C4-2B (cell line): ENCODE measurements around the gene GATAD2A.

ENCODE experiments used
- H3K27ac ChIP-seq: fragments of 450-650 bp; 2 replicates; pipeline ENCODE4 v1.5.1; 2017
- ZFX ChIP-seq: fragments of 450-650 bp; IDR thresholded peaks from 2 replicates; pipeline ENCODE4 v1.6.1; 2017
- TF ChIP-seq, protein P1 (sequence below): fragments of 450-650 bp; conservative IDR thresholded peaks from 2 replicates; pipeline ENCODE4 v1.5.1; 2017; ENCODE audit warnings: mild to moderate bottlenecking

The GATAD2A gene

DNA sequence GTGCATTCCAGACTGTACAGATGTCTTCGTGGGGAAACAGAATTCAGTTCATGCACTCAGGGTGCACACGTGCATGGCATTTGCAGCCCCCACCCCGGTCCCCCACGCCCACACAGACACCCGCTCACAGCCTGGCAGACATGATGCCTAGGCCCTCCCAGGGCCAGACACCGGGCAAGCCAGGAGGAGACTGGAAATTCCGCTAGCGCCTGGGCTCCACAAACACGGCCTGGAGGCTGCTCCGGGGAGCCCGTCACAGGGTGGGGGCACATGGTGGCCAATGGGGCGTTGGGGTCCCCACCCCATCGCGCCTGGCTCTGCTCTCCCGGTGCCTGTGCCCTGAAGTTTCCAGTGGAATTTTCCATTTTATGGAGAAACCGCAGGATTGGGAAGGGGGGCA, 136.1 kb downstream of the GATAD2A start:
- no peak overlapping the region for H3K27ac ChIP-seq
- TF ChIP-seq, protein P1, sequence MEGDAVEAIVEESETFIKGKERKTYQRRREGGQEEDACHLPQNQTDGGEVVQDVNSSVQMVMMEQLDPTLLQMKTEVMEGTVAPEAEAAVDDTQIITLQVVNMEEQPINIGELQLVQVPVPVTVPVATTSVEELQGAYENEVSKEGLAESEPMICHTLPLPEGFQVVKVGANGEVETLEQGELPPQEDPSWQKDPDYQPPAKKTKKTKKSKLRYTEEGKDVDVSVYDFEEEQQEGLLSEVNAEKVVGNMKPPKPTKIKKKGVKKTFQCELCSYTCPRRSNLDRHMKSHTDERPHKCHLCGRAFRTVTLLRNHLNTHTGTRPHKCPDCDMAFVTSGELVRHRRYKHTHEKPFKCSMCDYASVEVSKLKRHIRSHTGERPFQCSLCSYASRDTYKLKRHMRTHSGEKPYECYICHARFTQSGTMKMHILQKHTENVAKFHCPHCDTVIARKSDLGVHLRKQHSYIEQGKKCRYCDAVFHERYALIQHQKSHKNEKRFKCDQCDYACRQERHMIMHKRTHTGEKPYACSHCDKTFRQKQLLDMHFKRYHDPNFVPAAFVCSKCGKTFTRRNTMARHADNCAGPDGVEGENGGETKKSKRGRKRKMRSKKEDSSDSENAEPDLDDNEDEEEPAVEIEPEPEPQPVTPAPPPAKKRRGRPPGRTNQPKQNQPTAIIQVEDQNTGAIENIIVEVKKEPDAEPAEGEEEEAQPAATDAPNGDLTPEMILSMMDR: no peak
- no peak for TF ChIP-seq ZFX

DNA sequence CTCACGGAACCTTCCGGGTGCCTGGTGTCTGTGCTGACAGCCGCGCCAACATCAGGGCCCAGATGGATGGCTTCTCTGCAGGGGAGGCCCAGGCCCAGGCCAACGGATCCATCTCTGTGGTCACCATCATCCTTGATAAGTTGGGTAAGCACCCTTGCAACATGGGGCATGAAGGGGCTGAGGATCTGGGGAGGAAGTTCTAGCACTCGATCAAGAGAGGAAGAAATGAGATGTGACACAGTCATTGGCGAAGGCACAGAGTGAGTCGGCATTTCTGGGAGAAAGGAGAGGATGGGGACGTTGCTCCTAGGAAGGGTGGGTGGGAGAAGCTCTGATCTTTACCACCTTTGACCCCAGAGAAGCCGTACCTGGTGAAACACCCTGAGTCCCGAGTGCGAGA, 137.0 kb downstream of the GATAD2A start:
- TF ChIP-seq, protein P1: no peak
- no peak for TF ChIP-seq ZFX

DNA sequence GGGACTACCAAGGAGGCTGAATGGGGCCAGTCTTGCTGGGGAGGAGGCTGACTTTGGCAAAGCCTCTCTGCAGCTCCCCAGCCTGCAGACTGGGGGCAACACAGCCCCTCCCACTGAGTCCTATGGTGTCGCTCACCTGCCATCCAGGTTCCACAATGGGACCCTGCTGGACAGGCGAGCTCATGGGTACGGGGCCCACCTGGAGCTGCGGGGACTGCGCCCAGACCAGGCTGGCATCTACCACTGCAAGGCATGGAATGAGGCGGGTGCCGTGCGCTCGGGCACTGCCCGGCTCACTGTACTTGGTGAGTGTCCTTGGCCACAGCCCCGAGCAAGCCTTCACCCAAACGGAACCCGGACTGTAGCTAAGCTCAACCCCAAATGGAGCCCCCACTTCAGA, 137.6 kb downstream of the GATAD2A start:
- H3K27ac ChIP-seq: no peak overlapping the region
- TF ChIP-seq, protein P1: no peak
- no peak for TF ChIP-seq ZFX

More for the DNA sequence above, 137.0 kb downstream of the GATAD2A start:
- no peak overlapping the region for H3K27ac ChIP-seq

DNA sequence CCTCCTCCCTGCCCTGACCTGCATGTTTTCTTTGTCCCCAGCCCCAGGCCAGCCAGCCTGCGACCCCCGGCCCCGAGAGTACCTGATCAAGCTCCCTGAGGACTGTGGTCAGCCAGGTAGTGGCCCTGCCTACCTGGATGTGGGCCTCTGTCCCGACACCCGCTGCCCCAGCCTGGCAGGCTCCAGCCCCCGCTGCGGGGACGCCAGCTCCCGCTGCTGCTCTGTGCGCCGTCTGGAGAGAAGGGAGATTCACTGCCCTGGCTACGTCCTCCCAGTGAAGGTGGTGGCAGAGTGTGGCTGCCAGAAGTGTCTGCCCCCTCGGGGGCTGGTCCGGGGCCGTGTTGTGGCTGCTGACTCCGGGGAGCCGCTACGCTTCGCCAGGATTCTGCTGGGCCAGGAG, 138.2 kb downstream of the GATAD2A start:
- H3K27ac ChIP-seq: no peak overlapping the region
- TF ChIP-seq, protein P1: no peak
- TF ChIP-seq ZFX: no peak

DNA sequence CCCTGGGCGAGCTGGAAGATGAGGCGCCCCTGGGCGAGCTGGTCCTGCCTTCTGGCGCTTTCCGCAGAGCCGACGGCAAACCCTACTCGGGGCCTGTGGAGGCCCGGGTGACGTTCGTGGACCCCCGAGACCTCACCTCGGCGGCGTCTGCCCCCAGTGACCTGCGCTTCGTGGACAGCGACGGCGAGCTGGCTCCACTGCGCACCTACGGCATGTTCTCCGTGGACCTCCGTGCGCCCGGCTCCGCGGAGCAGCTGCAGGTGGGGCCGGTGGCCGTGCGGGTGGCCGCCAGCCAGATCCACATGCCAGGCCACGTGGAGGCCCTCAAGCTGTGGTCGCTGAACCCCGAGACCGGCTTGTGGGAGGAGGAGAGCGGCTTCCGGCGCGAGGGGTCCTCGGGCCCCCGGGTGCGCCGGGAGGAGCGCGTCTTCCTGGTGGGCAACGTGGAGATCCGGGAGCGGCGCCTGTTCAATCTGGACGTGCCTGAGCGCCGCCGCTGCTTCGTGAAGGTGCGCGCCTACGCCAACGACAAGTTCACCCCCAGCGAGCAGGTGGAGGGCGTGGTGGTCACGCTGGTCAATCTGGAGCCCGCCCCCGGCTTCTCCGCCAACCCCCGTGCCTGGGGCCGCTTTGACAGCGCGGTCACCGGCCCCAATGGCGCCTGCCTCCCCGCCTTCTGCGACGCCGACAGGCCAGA, 138.9 kb downstream of the GATAD2A start:
- no peak overlapping the region for H3K27ac ChIP-seq
- TF ChIP-seq ZFX: no peak
- TF ChIP-seq, protein P1: no peak

DNA sequence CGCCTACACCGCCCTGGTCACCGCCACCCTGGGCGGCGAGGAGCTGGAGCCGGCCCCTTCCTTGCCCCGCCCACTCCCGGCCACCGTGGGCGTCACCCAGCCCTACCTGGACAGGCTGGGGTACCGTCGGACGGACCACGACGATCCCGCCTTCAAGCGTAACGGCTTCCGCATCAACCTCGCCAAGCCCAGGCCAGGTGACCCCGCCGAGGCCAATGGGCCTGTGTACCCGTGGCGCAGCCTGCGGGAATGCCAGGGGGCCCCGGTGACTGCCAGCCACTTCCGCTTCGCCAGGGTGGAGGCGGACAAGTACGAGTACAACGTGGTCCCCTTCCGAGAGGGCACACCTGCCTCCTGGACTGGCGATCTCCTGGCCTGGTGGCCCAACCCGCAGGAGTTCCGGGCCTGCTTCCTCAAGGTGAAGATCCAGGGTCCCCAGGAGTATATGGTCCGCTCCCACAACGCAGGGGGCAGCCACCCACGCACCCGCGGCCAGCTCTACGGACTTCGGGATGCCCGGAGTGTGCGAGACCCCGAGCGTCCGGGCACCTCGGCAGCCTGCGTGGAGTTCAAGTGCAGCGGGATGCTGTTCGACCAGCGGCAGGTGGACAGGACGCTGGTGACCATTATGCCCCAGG, 139.6 kb downstream of the GATAD2A start:
- no peak for TF ChIP-seq ZFX
- TF ChIP-seq, protein P1: no peak
- H3K27ac ChIP-seq: no peak overlapping the region

DNA sequence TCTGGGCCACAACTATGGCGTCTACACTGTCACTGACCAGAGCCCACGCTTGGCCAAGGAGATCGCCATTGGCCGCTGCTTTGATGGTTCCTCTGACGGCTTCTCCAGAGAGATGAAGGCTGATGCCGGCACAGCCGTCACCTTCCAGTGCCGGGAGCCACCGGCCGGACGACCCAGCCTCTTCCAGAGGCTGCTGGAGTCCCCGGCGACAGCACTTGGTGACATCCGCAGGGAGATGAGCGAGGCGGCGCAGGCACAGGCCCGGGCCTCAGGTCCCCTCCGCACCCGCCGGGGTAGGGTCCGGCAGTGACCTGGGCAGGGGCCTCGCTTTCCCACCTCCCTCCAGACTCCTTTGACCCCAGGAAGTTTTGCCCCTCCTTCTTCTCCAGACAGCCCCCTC, 140.2 kb downstream of the GATAD2A start:
- TF ChIP-seq, protein P1: no peak
- no peak for TF ChIP-seq ZFX
- H3K27ac ChIP-seq: no peak overlapping the region
